Stimulated activated CD4-positive, alpha-beta T cell treated with anti-CD3 and anti-CD28 coated beads, Interleukin-12 subunit alpha, Interleukin-12 subunit beta, amount 100 ng/mL, for 24 hours (primary cell): ENCODE results near the gene GFRA4.

Experiments used
- DNase-seq, 2 experiments: peaks; one replicate each; pipeline ENCODE4 v3.0.0-alpha.2; 2020; ENCODE audit warnings: low read depth in 2 of 2

GFRA4 gene

DNA sequence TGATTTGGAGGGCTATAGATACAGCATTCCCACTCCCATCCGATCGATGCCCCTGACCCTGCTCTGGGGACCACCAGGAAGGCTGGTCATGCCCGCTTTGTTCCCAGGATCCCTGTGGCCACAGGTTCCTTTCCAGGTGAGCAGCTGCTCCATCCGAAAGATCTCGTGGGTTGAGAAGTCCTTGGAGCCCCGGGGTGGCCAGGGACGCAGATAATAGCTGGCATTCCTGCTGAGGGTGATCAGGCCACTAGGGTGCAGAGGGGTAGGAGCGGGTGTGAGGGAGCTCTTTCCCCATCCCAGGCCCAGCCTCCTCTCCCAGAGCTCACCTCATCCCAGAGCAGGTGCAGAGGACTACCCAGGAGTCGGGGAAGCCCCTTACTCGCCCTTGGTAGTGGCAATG is 11.2 kb upstream of the GFRA4 start:
- DNase-seq = no peak

DNA sequence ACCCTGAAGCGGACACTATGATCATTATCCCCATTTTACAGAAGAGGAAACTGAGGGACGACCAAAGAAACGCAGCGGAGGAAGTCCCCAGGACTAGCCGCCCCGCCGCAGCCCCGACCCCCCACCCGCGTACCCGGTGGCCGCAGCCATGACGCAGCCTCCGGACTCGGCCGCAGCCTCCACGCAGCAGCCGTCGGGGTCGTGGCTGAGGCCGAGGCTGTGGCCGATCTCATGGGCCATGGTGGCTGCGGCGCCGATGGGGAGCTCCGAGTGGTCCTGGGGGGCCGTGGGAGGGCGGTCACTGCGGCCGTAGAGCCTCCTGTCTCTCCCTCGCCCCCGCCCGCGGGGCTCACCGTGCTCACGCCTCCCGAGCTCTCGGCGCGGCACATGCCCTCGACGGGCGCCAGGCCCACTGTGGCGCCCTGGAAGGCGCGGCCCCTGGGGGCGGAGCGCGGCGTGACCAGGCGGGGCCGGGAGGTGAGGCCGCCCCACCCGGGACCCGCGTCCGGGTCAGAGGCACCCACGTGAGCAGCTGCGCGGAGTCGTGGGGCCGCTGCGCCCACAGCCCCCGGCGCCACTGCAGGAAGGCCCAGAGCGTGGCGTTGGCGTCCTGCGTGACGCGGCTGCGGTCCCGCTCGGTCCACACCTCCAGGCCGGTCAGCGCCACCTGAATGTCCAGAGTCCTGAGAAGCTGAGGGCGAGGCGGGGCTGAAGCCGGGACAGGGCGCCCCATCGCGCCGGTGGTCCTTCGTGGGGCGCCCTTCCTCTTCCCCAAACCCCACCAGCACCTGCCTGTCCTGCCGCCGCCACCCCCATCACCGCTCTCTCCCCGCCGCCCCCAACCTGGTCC is 10.2 kb upstream of the GFRA4 start:
- no peak for DNase-seq

DNA sequence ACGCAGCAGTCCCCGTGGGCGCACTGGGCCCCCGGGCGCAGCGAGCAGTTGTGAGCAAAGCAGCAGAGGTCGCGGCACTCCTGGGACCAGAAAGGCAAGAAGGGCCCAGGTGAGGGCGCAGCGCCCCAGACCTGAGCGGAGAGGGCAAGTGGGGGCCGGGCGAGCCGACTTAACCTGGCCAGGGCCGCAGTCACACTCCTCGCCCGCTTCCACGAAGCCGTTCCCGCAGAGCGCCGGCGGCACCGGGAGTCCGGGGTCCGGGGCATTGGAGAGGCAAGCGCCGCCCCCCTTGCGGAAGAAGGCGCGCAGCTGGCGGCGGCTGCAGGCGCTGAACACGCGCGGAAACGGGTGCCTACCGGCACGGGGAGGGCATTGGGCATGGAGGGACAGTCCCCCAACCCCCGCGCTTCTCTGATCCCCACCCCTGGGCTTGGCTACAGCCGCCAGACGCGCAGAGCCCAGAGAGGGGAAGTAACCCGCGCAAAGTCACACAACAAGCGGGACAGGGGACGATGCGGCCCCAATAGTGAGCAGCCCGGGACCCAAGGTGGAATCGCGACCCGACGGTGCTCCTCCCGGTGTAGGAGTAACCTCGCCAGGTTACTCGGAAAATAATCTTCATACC is 9.5 kb upstream of the GFRA4 start:
- no peak for DNase-seq

DNA sequence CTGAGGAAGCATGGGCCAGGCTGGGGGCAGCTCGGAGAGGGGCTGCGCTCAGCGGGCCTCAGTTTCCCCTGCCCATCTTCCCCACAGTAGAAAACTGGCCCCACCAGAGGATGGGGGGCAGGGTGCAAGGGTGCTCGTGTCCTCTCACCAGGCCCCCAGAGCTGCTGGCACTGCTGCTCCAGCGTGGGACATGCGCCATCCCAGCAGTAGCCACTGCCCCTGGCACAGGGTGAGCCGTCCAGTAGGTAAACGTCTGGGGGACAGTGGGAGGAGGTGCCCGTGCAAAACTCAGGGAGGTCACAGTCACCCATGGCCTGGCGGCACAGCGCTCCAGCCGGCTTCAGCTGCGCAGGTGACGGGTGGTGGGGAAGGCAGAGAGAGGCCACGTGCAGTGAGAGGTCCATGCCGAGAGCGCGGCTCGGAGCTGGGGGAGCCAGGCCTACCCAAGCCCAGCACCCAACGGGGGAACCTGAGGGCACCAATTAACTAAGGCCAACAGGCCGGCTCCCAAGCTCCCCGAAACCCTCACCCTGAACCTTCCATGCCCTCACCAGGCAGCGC is 8.9 kb upstream of the GFRA4 start:
- DNase-seq = no peak

DNA sequence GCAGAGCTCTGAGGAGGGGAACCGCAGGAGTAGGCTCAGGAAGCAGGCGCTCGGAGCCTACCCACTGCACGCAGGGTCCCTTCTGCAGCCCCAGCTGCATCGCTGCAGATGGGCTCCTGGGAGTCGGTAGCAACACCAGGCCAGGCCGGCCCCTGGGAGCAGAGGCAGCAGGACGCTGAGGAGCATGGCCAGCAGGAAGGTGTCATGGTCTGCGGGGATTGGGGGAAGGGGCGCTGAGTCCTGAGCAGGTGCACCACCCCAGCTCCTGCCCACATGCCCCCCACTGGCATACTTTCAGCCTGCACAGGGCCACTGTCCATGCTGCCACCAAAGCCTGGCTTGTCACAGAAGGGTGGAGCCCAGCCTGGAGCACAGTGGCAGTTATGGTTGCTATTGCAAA is 7.7 kb upstream of the GFRA4 start:
- no peak for DNase-seq

DNA sequence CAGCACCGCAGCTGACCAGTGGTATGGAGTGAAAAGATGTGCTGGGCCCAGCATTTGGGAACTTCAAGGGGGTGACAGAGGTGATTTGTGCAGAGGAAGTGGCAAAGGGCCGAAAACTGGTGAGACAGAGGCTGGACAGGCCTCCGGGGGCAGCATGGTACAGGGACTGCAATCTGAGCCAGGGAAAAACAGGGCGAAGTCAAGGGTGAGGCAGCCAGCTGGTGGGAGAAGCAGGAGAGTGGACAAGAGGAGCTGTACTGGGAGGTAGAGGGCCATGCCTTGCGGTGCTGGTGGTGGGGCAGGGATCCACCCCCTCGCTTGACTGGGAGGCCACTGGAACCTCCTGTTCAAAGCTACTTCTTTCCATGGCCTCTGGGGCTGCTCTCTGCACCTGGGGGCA is 7.3 kb upstream of the GFRA4 start:
- no peak for DNase-seq

DNA sequence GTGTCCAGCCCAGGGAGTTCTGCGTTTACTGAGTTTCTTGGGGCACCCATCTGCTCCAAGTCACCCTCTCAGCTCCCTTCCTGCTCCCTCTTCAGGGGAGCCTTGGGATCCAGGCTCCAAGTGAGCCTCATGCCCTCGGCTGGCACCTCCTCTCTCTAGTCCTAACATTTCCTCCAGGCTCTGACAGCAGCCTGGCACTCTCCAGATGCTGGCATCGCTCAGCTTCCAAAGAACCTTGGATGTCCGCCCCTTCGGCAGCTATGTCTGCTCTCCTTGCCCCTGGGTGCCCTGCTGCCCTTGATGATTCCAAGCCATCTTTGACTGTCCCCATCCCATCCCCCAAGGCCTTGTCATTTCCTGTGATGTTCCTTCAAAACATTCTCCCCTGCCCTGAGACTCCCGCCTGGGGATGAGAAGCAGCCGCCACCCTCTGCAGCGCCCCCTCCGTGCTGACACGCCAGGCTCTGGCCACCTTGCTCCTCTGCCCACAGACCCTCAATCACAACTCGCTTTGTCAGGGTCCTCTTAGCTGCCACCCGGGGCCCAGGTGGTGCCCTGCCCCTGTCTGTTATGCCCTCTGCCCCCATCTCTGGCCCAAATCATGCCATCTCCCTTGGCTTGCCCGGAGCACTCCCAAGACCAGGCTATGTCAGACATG is 6.6 kb upstream of the GFRA4 start:
- DNase-seq = no peak

DNA sequence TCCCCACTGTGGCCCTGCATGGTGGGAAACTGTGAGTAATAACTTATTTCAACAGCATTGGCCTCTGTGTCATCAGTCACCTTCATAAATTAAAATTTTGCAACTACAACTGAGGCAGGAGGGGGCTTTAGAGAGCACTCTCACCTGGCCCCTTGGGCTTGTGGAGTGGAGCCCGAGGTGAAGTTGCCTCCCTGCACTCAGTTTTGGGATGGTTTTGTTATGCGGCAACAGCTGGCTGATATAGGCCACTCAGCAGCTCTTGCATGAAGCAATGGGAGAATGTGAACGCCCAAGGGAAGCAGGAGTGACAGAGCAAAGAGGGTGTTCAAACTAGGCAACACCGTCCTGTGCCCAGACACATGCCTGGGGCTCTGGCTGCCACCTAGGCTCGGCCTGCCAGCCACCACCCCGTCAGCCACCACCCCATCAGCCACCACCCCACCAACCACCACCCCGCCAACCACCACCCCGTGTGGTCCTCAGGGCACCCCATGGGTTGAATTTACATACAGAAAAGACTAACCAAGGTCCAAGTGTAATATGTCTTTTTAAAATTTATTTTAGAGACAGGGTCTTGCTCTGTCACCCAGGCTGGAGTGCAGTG is 4.3 kb upstream of the GFRA4 start:
- no peak for DNase-seq

DNA sequence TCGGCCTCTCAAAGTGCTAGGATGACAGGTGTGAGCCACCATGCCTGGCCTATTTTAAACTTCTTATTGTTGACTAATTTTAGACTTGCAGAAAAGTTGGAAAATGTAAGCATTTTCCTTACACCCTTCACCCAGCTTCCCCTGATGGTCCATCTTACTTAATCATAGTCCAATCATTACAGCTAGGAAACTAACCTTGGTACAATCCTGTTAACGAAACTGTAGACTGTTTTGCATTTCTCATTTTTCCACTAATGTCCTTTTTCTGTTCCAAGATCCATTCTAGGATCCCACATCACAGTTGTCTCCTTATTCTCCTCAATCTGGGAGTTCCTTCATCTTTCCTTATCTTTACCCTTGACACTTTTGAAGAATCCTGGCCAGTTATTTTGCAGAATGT is 659 bp upstream of the GFRA4 start:
- DNase-seq = no peak

DNA sequence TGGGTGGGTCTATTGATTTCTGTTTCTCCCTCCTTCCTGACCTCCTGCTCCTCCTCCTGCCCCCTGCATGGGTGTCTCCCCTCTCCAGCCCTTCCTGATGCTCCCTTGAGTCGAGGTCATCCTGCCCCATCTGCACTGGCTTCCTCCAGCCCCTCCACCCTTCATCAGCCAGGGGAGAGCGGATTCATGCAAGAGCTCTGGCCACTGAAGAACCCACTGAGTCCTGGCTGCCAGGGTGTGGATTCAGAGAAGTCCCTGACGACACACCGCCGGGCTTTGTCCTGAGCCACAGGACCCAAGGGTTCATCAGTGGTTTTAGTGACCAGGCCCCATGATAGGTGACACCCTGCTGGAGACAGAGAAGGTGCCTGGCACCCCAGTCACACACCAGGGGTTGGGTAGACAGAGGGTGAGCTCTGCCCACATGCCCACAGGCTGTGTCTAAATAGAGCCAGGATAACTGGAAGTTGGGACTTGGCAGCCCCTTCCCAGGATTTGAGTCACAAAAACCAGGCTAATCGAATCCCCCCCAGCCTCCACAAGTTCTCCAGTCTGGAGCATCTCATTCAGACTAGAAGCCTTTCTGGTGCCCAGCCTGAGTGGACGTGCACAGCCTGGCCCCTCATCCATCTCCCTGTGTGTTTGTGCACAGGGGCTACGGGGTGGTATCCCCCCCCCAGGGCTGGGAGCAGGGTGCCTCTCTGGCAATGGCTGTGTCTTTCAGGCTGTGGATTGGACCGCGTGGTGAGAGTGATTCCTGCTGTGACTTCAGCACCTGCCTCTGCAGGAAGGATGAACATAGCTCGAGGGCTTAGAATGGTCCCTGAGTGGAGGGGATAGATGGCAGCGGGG is 1.2 kb downstream of the GFRA4 start:
- no peak for DNase-seq

DNA sequence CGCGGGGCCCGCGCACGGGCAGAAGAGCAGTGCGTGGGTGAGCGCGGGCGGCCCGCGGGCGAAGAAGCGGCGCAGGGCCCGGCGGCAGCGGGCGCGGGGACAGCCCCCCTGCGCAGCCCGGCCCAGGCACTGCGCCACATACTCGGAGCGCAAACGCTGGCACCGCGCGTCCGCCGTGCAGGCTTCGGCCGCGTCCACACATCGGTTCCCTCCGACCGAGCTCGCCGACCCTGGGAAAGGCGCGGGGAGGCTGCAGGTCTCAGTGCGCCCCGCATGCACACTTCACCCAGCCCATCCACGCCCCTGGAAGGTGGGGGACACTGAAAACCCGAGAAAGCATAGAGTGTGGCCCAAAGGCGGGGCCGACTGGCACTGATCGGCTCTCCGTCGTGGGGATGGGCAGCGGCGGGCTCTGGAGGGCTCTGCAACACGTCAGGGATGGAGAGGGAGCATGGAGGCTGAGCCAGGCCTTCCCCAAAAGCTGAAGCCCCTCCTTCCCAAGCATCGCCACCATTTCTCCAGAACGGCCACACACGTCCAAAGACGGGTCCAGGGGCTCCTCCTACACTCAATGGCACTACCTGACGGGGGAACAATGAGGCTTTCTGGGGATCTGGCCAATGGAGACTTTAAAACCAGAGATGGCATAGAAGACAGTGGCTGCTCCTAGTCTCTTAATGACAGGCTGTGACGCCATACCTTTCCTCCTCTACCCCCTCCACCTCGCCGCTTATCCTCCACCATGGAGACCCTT is 2.0 kb downstream of the GFRA4 start:
- no peak for DNase-seq

DNA sequence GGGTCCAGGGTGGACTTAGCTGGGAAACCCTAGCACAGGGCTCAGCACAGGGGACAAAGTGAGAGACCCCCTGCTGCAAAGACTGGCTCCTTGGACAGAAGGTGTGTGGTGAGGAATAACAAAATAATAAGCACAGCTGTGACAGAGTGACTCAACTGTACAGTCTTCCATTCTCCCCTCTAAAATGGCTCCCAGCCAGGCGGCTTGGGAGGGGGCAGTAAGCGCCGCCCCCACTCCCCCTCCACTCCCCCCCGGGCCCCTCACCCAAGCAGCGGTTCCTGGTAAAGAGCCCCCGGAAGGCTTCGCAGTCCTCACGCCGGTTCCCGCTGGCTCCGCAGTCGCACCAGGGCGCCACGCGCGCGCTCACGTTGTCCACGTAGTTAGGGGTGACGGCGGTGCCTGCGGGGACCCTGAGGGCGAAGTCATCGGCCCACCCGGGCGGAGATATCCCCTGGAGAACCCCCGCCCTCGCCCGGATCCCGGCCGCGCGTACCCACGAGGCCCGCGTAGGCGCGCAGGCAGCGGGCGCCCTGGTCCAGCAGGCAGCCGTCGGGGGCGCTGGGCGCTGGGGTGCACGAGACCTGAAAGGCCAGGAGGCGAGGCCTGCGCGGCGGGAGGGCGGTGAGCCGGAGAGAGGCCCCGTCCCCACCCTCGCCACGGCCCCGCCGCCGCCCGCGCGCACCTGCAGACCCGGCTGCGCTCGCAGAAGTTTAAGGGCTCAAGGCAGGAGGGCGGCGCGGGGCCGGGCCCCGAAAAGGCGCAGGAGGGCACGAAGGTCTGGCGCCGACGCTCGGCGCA is 2.7 kb downstream of the GFRA4 start:
- no peak for DNase-seq

DNA sequence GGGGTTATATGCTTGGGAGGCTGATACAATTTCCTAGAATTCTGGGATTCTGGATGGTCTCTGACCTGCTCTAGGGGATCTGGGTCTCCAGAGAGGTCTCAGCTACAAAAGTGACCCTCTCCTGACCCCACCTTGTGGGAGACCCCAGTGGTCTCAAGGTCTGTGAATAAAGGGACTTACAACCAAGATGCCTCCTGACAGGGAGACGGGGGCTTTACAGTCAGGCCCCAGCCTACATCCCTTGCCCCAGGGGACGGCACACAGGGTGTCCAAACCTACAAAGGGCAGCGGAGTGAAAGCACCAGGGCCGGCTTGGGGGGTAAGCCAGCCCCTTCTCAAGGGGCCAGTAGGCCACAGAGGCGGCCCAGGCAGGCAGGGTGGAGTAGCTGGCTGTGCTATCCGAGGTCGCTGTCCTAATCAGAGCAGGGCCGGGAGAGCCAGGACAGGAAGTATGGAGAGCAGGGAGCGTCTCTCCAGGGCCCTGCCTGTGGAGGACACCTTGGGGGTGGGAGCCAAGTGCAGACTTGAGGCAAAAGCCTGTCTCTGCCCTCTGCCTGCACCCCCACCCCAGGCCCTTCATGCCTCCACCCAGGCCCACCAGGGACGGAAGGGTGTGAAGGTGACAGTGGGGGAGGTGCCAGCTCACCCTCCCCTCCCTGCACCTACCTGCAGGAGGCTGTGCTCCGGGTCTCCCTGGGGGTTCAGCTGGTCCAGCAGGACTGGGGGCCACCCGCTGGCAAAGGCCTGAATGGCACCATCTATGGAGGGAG is 3.5 kb downstream of the GFRA4 start:
- no peak for DNase-seq

DNA sequence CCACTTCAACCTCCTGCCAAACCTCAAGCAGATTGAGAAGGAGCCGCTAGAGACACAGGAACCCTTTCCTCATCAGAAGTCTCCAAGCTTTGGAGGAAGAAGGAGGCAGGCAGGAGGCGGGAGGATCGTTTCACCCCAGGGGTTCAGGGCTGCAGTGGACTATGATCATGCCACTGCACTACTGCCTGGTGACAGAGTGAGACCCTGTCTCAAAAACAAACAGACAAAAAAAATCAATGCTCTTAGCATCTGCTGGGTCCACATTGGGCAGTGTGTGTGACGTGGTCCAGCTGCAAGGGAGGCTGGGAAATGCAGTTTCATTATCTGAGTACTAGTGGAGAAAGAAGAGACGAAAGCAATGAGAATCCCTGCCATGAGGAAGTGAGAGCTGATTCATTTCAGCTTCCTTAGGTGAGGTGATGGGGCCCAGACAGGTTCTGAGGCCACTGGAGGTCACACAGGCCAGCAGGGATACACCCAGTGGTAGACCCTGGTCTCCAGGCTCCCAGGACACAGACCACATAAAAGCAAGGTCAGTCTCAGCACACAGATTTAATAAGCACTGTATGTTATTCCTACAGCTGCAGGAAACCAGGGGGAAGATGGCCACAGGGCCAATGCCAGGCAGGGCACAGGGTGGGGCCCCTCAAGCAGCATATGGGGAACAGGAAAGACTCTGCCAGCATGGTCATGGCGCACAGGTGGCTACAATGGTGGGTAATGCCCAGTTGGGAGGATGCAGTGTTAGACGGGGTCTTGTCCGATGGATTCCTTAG is 4.3 kb downstream of the GFRA4 start:
- no peak for DNase-seq

DNA sequence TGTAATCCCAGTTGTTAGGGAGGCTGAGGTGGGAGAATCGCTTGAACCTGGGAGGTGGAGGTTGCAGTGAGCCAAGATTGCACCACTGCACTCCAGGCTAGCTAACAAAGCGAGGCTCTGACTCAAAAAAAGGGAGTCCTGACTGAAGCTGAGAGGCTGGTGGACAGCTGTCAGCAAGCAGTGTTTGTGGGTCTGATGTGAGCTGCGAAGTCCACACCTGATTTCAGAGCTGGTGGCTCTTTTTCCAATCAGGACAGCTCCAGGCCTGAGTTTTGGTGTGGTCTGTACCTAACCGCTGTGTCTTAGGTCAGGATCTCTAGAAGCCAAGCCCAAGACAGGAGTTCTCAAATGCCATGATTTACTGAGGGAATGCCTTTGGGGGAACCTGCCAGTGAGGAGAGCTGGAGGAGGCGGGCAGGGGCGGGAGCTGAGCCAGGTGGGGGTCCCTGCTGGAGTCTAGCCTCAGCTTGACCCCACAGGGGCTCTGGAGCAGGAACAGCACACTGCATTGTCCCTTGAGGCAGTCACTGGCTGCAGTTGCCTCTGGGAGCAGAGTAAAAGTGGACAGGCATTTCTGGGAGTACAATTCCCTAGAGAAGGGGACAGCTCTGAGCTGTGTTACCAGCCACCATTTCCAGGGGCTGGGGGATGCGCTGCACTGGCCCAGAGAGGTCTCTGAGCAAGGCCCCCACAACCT is 5.0 kb downstream of the GFRA4 start:
- DNase-seq = no peak

DNA sequence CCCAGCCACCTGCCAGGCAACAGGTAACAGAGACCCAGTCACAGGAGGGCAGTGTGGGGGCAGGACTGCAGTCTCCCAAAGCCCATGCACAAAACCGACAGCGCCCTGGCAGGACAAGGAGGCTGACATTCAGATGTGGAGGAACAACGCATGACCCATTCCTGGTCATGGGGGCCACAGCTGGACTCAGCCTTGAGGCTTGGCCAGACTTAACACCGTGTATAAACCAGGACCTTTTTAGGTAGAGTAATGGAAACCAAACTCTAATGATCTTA is 8.1 kb downstream of the GFRA4 start:
- no peak for DNase-seq

DNA sequence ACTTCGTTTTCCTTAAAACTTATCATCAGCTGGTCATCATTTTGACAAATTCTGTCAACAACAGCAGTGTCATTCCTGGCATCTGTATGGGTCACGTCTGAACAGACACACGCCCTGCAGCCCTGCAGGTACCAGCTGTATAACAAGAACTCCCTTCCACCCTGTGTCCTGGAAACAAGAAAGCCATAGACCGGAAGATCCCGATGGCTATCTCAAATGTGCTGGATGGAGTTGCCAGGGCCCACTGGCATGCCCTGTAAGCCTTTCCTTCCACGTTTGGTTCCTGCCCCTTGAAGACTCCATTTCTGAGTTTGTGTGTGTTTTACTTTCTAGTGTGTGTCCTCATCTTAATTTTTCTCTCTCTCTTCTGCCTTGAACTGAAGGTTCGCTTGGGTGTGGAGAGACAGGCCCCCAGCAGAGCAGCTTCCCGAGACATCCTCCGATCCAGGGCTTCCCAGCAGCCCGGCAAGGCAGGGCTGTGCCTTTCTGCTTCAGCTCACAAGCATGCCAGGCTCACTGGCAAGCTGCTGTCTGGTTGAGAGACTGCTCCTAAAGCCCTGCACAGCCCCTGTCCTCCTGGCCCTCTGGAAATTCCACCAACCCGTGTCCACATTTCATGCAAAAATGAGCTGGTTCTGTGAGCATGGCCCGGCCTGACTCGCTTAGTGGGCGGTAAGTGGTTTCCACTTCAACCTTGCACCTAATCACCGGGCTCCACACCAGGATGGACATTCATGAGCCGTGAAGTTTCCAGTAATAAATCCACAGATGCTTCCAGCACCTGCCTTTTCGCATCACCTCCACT is 8.7 kb downstream of the GFRA4 start:
- no peak for DNase-seq
